ENCODE results near the gene MYL9.

- TF ChIP-seq CTCF (IDR thresholded peaks at IDR 0.05) (no peak), POLR2A (IDR thresholded peaks at IDR 0.05) (no peak)
Measured at GRCh38 chr20:36528875-36529417, 12.4 kb upstream of the MYL9 start.

All from uterus (tissue), 2 donors.